ENCODE measurements around the gene FBRS. TPM values are rescaled to one million over a fixed set of nuclear protein-coding genes. Genes with fewer than 3 reads are reported as not detected.
A peak's percentile ranks its signal among the peaks of the same experiment; 100 is the strongest.

The FBRS gene
- total and polyA plus RNA-seq, 2 of the 13 experiments (the other 11 are each of a cell fraction or from before 2014, with no cell fraction given) = 13.7 to 16.2 TPM

DNA sequence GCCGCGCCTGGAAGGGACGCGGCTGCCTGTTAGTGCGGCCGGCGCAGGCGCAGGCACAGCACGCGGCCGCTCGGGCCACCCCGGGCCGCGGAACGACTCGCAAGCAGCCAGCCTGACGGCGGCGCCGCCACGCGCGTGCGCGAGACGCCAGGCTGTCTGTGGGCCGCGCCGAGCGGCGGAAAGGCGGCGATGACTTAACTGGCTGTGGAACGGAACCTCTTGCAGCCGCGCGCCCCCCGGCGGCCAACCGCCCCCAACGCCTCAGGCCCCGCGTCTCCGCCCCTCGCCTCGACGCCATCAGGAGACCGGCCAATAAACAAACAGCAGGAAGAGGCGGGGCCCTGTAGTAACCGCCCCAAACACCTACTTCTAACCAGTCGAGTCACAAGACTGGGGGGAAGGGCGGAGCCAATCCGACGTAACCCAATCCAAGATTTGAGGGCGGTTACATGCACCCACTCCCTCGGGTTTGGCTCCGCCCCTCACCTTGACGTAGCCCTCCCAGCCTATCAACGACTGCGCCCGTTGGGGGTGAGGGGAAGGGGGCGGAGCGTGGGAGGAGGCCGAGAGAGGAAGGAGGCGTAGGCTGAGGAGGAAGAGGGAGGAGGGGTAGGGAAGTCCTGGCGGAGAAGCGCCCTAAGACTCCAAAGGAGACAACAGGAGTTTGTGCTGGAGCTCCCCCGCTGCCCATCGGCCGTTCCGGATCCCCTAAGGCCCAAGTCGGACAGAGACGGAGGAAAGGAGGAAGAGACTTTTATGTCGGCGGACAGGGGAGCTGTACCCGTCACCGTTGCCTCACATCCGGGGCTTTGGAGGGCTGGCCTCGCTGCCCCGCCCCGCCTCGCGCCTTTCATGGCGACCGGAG, at the start of gene FBRS (continued):
- TF ChIP-seq ZNF253 (CRISPR knock-in tag; IDR thresholded peaks at IDR 0.05; ENCODE audit: borderline replicate concordance) = no peak
- no peak for TF ChIP-seq JARID2 (CRISPR knock-in tag; IDR thresholded peaks at IDR 0.05; ENCODE audit: insufficient replicate concordance)
- no peak; the same call in 1 of the 2 replicates for TF ChIP-seq KLF11 (CRISPR knock-in tag; IDR thresholded peaks at IDR 0.05)
- TF ChIP-seq, protein P1, sequence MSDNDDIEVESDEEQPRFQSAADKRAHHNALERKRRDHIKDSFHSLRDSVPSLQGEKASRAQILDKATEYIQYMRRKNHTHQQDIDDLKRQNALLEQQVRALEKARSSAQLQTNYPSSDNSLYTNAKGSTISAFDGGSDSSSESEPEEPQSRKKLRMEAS (IDR thresholded peaks at IDR 0.05) = peak; percentile 92
- TF ChIP-seq THAP11 (CRISPR knock-in tag; IDR thresholded peaks at IDR 0.05) = peak; percentile 85
- TF ChIP-seq ZNF562 (CRISPR knock-in tag; IDR thresholded peaks at IDR 0.05; ENCODE audit: borderline replicate concordance) = no peak
- TF ChIP-seq, protein P2, sequence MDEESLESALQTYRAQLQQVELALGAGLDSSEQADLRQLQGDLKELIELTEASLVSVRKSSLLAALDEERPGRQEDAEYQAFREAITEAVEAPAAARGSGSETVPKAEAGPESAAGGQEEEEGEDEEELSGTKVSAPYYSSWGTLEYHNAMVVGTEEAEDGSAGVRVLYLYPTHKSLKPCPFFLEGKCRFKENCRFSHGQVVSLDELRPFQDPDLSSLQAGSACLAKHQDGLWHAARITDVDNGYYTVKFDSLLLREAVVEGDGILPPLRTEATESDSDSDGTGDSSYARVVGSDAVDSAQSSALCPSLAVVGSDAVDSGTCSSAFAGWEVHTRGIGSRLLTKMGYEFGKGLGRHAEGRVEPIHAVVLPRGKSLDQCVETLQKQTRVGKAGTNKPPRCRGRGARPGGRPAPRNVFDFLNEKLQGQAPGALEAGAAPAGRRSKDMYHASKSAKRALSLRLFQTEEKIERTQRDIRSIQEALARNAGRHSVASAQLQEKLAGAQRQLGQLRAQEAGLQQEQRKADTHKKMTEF (CRISPR knock-in tag; IDR thresholded peaks at IDR 0.05) = peak; percentile 88
- TF ChIP-seq, protein P3, sequence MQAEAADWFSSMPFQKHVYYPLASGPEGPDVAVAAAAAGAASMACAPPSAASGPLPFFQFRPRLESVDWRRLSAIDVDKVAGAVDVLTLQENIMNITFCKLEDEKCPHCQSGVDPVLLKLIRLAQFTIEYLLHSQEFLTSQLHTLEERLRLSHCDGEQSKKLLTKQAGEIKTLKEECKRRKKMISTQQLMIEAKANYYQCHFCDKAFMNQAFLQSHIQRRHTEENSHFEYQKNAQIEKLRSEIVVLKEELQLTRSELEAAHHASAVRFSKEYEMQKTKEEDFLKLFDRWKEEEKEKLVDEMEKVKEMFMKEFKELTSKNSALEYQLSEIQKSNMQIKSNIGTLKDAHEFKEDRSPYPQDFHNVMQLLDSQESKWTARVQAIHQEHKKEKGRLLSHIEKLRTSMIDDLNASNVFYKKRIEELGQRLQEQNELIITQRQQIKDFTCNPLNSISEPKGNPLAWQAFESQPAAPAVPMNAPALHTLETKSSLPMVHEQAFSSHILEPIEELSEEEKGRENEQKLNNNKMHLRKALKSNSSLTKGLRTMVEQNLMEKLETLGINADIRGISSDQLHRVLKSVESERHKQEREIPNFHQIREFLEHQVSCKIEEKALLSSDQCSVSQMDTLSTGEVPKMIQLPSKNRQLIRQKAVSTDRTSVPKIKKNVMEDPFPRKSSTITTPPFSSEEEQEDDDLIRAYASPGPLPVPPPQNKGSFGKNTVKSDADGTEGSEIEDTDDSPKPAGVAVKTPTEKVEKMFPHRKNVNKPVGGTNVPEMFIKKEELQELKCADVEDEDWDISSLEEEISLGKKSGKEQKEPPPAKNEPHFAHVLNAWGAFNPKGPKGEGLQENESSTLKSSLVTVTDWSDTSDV (CRISPR knock-in tag; IDR thresholded peaks at IDR 0.05) = peak; percentile 93; the same call in 1 of the 2 replicates
- TF ChIP-seq ZMYM2 (CRISPR knock-in tag; IDR thresholded peaks at IDR 0.05) = peak; percentile 97
- TF ChIP-seq HMG20B (CRISPR knock-in tag; conservative IDR thresholded peaks at IDR 0.05) = no peak
- peak; percentile 92 for TF ChIP-seq SP1 (IDR thresholded peaks at IDR 0.05)
- TF ChIP-seq SP1 (CRISPR knock-in tag; IDR thresholded peaks at IDR 0.05) = peak; percentile 96
- TF ChIP-seq ELF4 (CRISPR knock-in tag; IDR thresholded peaks at IDR 0.05; ENCODE audit: borderline replicate concordance) = peak; percentile 23; the same call in 1 of the 2 replicates
- TF ChIP-seq DMAP1 (CRISPR knock-in tag; IDR thresholded peaks at IDR 0.05) = peak; percentile 84
- TF ChIP-seq SNAI1 (CRISPR knock-in tag; IDR thresholded peaks at IDR 0.05; ENCODE audit: borderline replicate concordance) = no peak; the same call in 1 of the 2 replicates
- no peak for TF ChIP-seq ZNF577 (CRISPR knock-in tag; IDR thresholded peaks at IDR 0.05; ENCODE audit: borderline replicate concordance, low read depth)
- TF ChIP-seq XRCC5 (optimal IDR thresholded peaks at IDR 0.05; ENCODE audit: low read length) = peak; percentile 87
- TF ChIP-seq FOXK2 (IDR thresholded peaks at IDR 0.05) = peak; percentile 74
- TF ChIP-seq SOX5 (CRISPR knock-in tag; IDR thresholded peaks at IDR 0.05; ENCODE audit: borderline replicate concordance) = no peak; the same call in 1 of the 2 replicates
- TF ChIP-seq HNRNPL (IDR thresholded peaks at IDR 0.05; ENCODE audit: low read depth, low read length) = peak; percentile 57; the same call in 1 of the 2 replicates
- TF ChIP-seq ZKSCAN5 (CRISPR knock-in tag; IDR thresholded peaks at IDR 0.05) = no peak
- peak; percentile 91 for TF ChIP-seq NFYB (CRISPR knock-in tag; IDR thresholded peaks at IDR 0.05)
- peak; percentile 39 for TF ChIP-seq TEAD3 (CRISPR knock-in tag; optimal IDR thresholded peaks at IDR 0.05; ENCODE audit: borderline replicate concordance)
- no peak; the same call in 1 of the 2 replicates for TF ChIP-seq NR2F2 (IDR thresholded peaks at IDR 0.05; ENCODE audit: borderline replicate concordance, low read depth)
- no peak for TF ChIP-seq ZNF672 (CRISPR knock-in tag; IDR thresholded peaks at IDR 0.05)
- no peak; the same call in none of the 2 replicates for TF ChIP-seq ZBTB20 (CRISPR knock-in tag; IDR thresholded peaks at IDR 0.05; ENCODE audit: borderline replicate concordance, low read depth)
- TF ChIP-seq ZNF205 (CRISPR knock-in tag; IDR thresholded peaks at IDR 0.05) = peak; percentile 24; the same call in 1 of the 2 replicates
- TF ChIP-seq RARG (CRISPR knock-in tag; IDR thresholded peaks at IDR 0.05; ENCODE audit: low read depth) = no peak
- no peak; the same call in none of the 2 replicates for TF ChIP-seq YEATS4 (CRISPR knock-in tag; IDR thresholded peaks at IDR 0.05; ENCODE audit: borderline replicate concordance)
